SU-DHL-6 (cell line): Measurements from ENCODE around the gene SMKR1.

Experiments
- CTCF ChIP-seq: fragments of 200-600 bp; sonication (generic); IDR thresholded peaks from one replicate; pipeline ENCODE4 v1.5.1; 2017; ENCODE audit warnings: antibody characterized with exemption, mild to moderate bottlenecking, low read length, moderate library complexity; ENCODE audit not compliant: insufficient read depth, poor library complexity, severe bottlenecking
- EZH2phosphoT487 ChIP-seq: fragments of 200-600 bp; sonication (generic), shearing (Covaris generic); conservative IDR thresholded peaks from 2 replicates; pipeline ENCODE4 v1.6.1; 2018; ENCODE audit warnings: mild to moderate bottlenecking, antibody characterized with exemption, low read length, moderate library complexity, mixed read lengths

GRCh38 chr7:129454249-129454551, 48.1 kb upstream of the SMKR1 start:
- TF ChIP-seq CTCF (no peak), EZH2phosphoT487 (no peak)
